ENCODE measurements around the gene MINDY1.

Gene MINDY1

DNA sequence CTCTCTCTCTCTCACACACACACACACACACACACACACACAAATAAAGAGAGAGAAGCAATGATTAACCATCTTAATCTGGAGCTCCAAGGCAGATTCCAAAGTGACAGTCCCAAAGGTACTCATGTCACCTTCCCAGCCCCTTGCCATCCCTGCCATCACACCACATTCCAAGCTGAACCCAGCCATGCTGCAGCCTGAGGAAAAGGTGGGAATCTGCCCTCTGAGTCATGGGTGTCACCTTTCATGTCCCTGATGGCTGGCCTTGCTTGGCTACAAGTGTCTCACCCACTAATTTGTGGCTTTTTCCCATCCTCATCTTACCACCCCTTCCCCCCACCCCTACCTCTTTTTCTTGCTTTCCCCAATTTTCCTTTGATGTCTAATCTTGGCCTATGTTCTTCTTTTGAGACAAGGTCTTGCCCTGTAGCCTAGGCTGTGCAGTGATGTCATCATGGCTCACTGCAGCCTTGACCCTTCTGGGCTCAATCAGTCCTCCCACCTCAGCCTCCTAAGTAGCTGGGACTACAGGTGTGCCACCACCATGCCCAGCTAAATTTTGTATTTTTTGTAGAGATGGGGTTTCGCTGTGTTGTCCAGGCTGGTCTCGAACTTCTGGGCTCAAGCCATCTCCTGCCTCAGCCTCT is 21.4 kb downstream of the MINDY1 start:
- no peak for DNase-seq (ENCODE audit: low read depth in 2 of 2)

DNA sequence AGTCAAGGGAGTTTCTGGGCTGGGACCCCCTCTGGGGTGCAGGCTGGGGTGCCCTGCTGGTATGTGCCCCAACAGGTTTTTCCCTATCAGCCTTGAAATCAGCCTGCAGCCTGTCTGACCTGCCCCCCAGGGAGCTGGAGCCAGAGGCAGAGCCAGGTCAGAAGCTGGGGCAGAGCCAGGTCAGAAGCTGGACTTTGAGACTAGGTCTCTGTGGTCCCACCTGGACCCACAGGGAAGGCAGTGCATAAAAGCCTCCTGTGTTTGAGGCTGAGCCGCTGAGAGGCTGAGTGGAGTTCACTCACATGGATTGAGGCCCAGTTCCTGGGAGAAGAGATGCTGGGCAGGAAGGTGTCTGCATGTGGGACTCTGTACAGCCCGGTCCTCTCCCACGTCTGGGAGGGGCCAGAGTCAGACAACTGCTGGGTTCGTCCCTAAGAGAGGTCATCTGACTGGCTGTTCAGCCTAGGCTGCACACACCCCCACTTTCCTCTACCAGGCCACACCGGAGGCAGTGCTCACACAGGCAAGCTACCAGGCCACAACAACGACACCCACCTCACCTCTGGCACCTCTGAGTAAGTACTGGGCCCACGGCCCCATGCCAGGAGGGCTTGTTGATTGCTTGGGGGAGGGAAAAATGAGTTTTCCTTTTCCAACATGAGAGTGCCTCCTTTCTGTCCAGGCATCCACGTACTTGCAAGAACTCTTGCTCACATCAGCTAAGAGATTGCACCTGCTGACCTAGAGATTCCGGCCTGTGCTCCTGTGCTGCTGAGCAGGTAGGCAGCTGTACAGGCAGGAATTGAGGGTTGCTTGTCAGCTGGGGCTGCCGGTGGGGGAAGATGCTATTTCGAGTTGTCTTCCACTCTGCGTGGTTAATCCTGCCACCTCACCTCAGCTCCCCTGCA is 24.6 kb downstream of the MINDY1 start, which contains the start of gene ANXA9:
TSS of gene ANXA9 (plus strand) at position 488 of the 908 bp plus-strand sequence. CDS start 814 bp downstream, outside the sequence.
- DNase-seq (ENCODE audit: low read depth in 2 of 2): no peak

DNA sequence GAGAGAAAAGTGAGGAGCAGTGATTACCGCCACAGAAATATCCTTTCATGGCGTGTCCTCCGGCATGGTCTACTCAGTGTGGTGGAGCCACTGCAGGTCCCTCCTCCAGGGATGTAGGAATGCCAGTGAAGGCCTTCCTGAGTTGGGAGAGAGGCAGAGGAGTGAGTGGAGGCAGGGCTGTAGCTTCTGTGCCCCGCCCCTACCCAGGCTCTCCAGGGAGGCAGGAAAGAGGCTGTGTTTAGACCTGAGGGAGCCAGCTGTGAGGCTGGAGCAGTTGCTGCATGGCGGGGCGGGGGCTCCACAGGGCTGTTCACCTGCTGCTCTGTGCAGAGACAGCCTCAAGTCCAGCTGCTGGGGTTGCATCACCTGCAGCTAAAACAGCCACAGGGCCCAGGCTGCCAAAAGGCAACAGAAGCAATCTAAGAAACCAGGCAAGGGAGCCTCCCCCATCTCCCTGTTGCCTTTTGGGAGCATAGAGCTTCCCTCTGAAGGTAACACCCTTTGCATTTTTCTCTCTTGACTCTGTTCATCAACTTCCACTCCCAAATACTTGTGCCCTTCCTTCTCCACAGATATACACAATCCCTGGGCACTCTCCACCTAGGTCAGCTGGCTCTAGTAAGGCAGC is 25.4 kb downstream of the MINDY1 start:
- DNase-seq (ENCODE audit: low read depth in 2 of 2): no peak

DNA sequence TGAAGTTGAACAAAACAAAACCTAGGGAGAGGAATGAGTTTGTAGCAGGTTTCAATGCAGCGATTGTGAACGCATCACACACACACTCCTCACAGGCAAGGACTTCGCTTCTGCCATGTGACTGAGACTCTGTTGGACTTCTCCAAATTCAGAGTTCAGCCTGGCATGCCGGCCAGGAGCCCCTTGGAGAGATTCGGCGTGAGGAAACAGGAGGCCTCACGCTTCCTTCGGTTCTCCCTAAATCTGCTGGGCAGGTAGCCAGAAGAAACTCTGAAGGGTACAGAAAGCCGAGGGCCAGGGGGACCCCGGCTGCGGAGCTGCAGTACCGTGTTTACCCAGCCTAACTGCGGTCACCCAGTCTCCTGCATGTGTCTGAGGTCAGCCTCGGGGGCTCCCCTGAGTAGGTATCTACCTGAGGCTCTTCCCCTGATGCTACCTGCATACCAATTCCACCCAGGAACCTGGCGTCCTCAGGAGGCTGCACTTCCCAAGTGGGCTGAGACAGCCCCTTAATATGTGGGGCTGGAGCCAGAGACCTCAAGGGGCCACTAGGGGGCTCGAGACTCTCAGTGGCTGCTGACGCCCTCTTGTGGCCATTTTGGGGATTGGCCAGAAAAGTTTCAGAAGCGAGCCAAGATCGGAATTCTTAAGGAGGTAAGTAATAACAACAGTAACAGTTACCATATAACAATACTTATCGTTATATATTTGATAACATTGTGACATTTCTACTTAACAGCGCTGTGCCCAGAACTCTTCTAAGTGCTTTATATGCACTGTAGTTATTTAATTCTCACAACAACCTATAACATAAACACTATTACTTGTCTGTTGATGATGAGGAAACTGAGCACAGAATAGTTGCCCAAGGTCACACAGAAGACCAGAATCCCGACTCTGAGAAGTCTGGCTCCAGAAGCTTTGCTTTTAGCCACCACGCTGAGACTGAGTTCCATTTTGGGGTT is 27.3 kb downstream of the MINDY1 start:
- peak; percentile 76 to 78 for DNase-seq (ENCODE audit: low read depth in 2 of 2)

DNA sequence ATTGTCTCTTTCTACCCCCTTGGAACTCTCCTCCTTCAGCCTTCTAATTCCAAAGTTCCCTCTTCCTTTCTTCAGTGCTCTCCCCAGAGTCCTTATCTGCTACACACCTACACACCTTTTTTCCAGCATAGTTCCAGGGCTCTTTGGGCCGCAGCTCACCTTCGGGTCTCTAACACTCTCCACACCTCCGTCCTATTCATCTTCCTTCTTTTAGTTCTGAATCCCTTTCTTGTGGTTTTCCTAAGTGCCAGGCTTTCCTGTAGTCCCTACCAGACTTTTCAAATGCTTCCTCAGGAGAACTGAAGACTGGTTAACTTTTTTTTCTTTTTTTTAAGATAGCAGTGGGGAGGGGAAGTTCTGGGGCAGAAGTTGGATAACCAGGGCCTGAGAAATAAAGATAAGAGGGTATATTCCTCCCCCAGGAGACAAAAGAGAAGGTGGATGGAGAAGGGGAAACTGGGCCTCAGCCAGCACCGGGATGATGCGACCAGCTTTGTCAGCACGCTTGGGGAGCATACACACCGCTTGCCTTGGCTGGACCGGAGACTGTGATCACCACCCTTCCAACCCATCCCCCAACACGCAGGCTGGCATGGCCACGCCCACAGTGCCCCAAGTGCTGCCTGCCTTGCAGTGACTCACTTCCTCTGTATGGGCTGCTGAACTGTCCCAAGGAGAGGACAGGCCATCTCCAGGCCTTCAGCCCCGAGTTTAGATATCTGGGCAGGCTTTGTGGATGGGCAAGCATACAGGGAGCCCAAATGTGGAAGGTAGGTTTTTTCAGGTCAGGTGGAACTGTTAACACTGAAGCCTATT is 29.6 kb downstream of the MINDY1 start:
- peak; percentile 48 to 54 for DNase-seq (ENCODE audit: low read depth in 2 of 2)

DNA sequence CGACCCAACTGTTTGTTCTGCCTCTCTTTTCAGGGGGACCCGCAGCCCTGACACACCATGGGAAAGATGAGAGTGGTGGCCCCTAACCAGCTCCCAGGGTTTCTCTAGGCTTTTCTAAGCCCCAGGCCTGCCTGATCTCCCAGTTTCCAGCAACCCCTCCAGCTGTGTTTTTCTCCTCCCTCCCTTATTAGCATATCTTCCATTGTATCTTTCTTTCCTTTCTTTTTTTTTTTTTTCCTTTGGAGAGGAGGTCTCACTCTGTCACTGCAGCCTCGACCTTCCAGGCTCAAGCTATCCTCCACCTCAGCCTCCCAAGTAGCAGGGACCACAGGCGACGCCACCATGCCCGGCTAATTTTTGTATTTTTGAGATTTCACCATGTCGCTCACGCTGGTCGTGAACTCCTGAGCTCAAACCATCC is 30.3 kb downstream of the MINDY1 start:
- no peak for DNase-seq (ENCODE audit: low read depth in 2 of 2)

DNA sequence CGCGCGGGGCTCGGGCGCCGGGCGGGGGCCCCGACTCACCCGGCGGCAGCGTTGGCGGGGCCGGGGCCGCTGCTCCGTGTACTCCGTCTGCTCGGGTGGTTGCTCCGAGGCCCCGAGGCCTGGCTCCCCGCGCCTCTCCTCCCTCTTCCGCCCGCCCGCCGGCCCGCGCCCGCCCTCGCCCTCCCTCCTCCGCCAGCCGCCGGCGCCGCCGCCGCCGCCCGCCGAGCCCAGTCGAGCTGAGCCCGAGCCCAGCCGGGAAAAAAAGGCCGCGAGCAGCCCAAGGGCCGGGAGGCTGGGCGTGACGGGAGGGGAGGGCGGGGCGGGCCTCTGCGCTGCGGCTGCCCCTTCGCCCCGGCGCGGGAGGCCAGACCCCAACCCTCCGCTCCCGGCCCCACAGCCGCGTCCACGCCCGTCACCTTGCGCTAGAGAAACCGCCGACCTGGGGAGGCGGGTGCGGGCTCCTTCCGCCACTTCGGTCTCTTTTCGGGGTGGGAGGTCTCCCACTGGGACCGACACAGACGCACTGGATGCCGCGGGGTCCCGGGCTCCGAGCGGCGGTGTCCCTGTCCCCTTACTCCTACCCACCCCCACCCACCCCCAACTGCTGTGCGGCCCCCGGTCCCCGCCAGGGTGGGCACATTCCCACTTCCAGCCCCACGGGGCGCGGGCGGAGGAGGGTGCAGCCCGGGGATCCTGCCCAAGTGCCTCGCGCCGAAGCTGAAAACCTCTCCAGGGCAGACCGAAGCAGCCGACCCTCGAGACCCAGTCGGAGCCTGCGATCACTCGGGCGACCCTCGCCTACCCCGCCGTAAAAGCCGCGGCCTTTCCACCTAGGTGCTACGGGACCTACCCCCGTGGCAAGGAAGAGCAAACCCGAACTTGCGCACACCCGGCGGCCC is 31.9 kb downstream of the MINDY1 start, which contains the start of gene CERS2:
TSS of gene CERS2 (minus strand) at position 256 of the 899 bp plus-strand sequence. CDS start 5,745 bp downstream, outside the sequence.
- DNase-seq (ENCODE audit: low read depth in 2 of 2): peak; percentile 45 to 46

DNA sequence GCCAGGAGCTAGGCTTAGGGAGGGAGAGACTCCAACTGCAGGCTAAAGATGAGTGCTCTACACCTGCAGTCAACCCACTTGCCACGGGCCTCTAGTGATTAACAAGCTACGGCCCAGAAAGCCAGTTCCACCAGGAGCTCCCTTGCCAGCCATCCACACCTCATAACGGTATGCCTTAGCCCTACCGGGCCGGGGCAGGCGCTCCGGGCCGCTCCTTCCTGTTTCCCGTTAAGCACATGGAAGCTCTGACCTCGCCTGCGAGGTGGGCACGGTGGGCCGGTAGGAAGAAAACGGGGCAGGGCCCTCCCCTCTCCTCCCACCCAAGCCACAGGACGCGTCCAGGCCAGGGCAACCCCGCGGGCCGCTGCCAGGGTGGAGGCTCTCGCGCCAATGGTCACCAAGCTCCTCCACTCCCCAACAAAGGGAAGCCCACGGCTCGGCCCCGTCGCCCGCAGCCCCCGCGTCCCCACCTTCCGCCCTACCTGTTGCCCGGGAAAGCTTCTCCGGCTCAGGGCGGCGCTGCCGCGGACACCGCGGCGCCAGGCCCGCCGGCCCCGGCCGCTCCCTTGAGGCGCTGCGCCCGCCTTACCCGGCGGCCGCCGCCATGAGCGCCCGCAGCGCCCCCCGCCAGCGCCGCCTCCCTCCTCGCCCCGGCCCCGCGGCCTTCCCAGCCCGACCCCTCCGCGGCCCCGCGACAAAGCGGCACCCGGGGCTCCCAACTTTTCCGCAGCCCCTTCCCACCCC is 32.7 kb downstream of the MINDY1 start:
- DNase-seq (ENCODE audit: low read depth in 2 of 2): no peak

DNA sequence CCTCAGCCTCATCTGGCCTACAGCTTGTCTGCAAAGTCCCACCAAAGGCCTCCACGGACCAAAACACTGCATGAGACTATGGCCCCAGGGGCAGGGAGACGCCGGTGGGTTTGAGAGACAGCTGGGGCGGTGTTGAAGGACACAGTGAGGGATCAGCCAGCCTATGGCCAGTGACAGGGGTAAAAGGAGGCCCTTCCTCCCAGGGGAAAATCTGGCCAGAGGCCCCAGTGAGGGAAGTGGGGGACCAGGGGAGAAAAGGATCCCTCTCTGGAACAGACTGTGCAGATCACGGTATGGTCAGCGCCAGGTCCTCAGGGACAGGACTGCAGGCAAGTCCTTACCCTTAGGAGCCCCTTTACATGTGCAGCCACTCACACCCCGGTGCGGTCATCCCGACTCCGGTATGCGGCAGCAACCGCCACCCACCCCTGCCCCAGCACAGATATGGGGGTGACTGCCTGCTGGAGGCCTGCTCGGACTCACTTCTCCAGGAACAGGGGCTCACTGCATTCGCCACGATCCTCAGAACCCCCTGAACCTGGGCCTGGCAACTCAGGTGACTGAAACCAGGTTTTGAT is 33.4 kb downstream of the MINDY1 start:
- DNase-seq (ENCODE audit: low read depth in 2 of 2): no peak

DNA sequence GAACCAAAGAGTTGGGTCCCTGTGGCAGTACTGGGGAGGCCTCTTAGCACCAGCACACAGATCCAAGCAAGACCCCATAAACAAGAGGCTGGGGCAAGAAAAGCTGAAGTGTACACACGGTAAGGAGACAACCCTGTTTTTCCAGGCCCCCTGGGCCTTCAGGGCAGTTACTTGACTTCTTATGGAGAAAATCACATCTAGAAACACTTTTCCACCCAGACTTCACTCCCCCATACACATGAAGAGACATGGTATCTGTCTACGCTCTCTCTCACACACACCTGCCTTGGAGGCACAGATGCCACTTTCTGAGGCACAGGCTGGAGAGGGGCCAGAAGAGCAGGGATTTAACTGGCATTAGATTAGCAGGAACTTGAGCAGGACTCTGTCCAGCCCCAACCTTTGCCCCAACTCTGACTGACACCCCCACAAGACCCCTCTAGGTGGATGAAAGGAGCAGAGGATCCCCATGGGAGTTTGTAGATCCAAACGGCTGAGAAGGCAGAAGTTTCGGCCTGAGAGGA is 34.2 kb downstream of the MINDY1 start:
- no peak for DNase-seq (ENCODE audit: low read depth in 2 of 2)

DNA sequence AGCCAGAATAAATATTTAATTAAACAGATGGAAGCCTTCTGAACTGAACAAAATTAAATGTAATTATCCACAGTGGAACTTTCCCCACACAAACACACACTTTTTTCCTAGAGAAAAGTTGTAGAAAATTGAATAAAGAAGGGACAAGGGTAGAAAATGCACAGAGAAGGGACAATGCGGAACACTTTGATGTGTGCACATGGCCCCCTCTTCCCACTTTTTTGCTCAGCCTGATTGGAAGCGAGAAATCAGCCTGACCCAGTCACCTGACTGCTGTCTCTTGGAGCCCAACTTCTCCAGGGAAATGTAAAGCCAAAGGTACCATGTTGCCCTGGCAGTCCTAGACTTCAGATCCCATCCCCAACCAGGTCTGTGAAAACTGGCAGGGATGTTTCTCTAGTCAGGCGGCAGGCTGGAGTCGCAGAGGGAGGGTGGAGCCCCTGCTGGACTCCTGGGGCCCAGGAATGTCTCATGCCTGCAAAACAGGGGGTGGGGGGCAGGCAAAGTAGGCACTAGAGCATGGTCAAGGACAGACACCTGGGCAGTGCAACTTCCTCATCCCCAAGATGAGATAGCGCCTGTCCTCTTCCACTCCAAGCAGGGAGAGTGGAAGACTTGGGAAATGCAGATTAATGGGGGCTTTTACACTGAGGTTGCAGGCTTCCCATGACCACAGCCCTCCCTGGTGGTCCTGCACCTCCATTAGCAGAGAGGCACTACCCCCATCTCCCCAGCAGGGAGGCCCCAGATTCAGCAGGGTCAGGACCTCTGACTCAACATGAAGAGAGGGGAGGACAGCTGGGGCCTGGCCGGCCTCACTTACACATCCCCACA is 34.9 kb downstream of the MINDY1 start:
- DNase-seq (ENCODE audit: low read depth in 2 of 2): no peak

DNA sequence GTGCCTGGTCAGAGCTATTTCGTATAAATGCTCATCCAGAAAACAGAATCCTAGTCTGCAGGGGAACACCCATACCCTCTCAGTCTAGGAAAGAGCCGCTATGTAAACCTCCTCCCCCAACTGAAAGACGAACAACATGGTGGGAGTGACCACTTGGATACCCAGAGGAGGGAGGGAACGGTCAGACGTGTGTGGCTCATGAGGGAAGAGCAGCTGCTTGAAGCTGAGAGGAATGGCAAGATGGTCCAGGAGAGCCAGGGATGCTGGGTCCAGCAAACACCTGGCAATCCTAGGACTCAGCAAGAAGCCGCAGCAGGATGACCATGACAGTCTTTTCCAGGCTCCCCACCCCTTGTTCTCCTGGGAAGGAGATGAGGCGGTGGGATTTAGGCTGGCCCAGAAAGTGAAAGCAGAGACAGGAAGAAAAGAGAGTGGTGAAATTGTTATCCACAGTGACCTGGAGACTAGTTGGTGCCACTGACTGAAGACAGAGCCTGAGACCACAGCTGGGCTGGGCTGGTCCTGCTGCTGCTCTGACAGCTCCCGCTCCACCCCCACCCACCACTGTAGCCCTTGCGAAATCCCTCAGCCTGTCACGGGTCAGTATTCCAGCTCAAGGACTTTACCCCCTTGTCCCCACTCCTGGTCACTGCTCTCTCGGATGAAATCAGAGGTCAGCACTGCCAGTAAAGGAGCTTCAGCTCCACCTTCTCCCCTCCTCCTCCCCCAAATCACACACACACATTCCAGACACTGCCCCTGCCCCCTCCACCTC is 35.7 kb downstream of the MINDY1 start:
- no peak for DNase-seq (ENCODE audit: low read depth in 2 of 2)

DNA sequence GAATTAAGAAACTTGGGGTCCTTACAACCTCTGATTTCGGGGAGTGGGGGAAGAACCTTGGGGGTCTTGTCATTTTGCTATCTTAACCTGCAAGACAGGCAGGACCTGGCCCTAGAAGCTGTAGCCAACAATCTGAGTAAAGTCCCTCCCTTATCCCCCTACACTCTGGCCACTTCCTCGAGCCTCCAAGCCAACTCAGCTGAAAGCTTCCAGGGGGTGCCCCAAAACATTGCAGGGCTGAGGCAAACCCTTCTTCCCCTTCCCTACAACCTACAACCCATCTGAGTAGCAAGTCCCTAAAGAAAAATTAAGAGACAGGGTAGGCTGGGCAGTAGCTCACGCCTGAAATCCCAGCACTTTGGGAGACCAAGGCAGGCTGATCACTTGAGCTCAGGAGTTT is 37.1 kb downstream of the MINDY1 start:
- no peak for DNase-seq (ENCODE audit: low read depth in 2 of 2)

DNA sequence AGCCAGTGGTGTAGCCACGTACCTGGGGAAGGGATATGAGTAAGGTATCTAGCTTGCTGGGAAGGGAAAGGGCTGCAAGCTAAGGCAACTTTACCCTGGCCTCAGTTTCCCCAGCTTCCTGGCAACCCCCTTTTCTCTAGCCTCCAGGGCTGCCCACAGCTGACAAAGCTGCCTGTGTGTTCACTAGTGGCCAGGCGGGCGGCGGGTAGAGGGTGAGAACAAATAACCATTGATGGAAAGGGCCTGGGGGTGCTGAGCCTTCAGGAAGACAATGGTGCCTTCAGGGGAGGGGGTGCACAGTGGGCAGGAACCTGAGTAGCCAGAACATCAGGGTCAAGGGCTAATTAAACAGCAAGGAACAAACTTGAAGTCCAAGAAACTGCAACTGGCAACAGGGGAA is 38.2 kb downstream of the MINDY1 start:
- no peak for DNase-seq (ENCODE audit: low read depth in 2 of 2)

DNA sequence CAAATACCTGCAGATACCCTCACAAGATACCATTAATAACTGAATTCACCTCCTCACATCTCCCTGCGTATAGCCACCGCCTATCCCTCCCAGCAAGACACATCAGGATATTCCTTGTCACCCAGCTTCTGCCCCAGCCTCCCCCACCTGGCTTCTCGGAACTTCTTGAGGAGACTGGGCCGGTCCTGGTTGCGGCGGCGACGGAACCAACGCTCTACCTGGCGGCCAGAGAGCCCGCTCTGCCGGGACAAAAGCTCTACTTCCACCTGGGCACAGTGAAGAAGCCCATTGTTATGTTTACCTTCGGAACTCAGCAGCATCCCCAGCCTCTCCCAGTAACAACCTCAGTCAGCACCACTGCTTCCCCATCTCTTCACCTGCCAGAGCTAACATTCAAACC is 38.8 kb downstream of the MINDY1 start:
- DNase-seq (ENCODE audit: low read depth in 2 of 2): no peak

DNA sequence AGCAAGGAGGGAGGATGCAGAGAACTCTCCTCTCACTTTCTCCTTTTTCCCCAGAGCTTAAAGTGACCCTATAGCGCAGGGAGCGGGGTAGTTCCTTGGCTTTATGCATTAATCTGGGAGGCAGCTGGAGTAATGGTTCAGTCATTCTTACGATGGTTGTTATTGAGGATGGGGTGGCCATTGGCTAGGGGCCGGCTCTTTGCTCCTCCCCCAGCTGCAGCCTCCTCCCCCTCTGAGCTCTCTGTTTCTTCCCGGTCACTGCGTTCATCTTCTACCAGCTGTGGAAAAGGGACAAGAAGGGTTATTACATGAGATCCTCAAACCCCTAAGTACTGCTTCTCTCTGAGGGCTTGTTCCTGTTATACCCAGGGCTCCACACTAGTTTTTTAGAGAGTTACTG is 40.7 kb downstream of the MINDY1 start:
- DNase-seq (ENCODE audit: low read depth in 2 of 2): no peak
